Stomach (tissue), 9 donors: Measurements from ENCODE around the gene LBX2. TPM values are rescaled to one million over a fixed set of nuclear protein-coding genes. Genes with fewer than 3 reads are reported as not detected.
"Not testable (repeated sequence)": the region's sequence is repeated elsewhere in the genome, so short reads cannot be mapped to it uniquely, and the experiment has no call there.

Experiments
- DNase-seq, 2 donors: peaks; one replicate each; pipeline versions ENCODE4 v3.0.0 to v3.0.0-alpha.2; 2013 to 2019
- H3K27ac ChIP-seq, 5 donors: fragments of 200-600 bp in 4 of 5; sonication (generic) in 4 of 5; one replicate each; pipeline ENCODE4 v1.5.1; 2013 to 2019; ENCODE audit warnings: mild to moderate bottlenecking in 1 of 5, moderate library complexity in 1 of 5
- H3K27me3 ChIP-seq, 3 donors: fragments of 200-600 bp; sonication (generic); one replicate each; pipeline ENCODE4 v1.5.1; 2017 to 2019; ENCODE audit warnings: mixed run types in 1 of 3
- H3K36me3 ChIP-seq, 4 donors: fragments of 200-600 bp; sonication (generic); 1 replicate in 3 of 4; 2 replicates in 1 of 4; pipeline ENCODE4 v1.5.1; 2016 to 2019
- H3K4me1 ChIP-seq, 4 donors: fragments of 200-600 bp; sonication (generic); one replicate each; pipeline ENCODE4 v1.5.1; 2016 to 2019
- H3K4me3 ChIP-seq, 4 donors: fragments of 200-600 bp; sonication (generic) in 3 of 4; one replicate each; pipeline ENCODE4 v1.5.1; 2016 to 2019; ENCODE audit warnings: mild to moderate bottlenecking in 1 of 4
- H3K9me3 ChIP-seq, 4 donors: fragments of 200-600 bp; sonication (generic); one replicate each; pipeline ENCODE4 v1.5.1; 2016 to 2019
- EP300 ChIP-seq: sonication (generic); formaldehyde crosslinking; IDR thresholded peaks from one replicate; pipeline ENCODE4 v1.6.1; 2017; ENCODE audit warnings: antibody characterized with exemption
- POLR2A ChIP-seq, 4 donors: fragments of 450-650 bp; IDR thresholded peaks; one replicate each; pipeline ENCODE4 v1.6.1; 2016; ENCODE audit warnings: antibody characterized with exemption in 4 of 4, control low read depth in 2 of 4, mild to moderate bottlenecking in 1 of 4, moderate library complexity in 1 of 4
- POLR2AphosphoS5 ChIP-seq, 3 donors: sonication (generic); formaldehyde crosslinking; IDR thresholded peaks; one replicate each; pipeline ENCODE4 v1.6.1; 2016; ENCODE audit warnings: antibody characterized with exemption in 3 of 3
- WGBS, 5 donors: extraction: QIAGEN DNeasy Blood & Tissue Kit in 3 of 5; methylation state at CpG; one replicate each; pipeline versions ENCODE4 v1.1.5 to v1.1.7; 2013 to 2018; 5-methylcytosine and 5-hydroxymethylcytosine counted together
- intact Hi-C: fragments of 100-400 bp; cut with DNase I; formaldehyde crosslinking; loops from one replicate; pipeline ENCODE4 v1.15.1; 2023; ENCODE audit warnings: low total_unique reads
- polyA plus RNA-seq, 3 donors: library from polyadenylated mRNA; stranded (reverse); fragments of 200-250 nt; gene quantifications; one replicate each; pipeline ENCODE4 v1.2.3, GENCODE V29; 2013
- total RNA-seq, 5 donors: library from RNA; depleted of rRNA; stranded (reverse); fragments of >200 nt; gene quantifications; one replicate each; pipeline versions ENCODE4 v1.1.0 to v1.2.3, GENCODE V29; 2014 to 2016
- TF ChIP-seq, protein P1 (sequence below), 7 experiments: fragments of 450-650 bp in 4 of 7; fragments of 200-600 bp in 3 of 7; sonication (generic) in 3 of 7; IDR thresholded peaks; one replicate each; pipeline ENCODE4 v1.5.1; 2016 to 2019; ENCODE audit warnings: antibody characterized with exemption in 7 of 7, control low read depth in 2 of 7, mild to moderate bottlenecking in 1 of 7
- donor health status: healthy with polysubstance abuse.
- donor health status: Bipolar disorder and iron deficiency.
- donor health status: healthy.

LBX2 gene
- total and polyA plus RNA-seq, 8 donors, result 1.1 to 2.6 (median 1.2) TPM; not detected in 3

GRCh38 chr2:74459503-74460118, 39.8 kb downstream of the LBX2 start:
- H3K27ac ChIP-seq, result peak overlapping the region in 2 of 5 donors; percentile 97 to 99
- H3K9me3 ChIP-seq, DNase-seq, H3K27me3 ChIP-seq, intact Hi-C loops: not testable (repeated sequence)
- WGBS, 5 donors, result 65 to 73% (median 67%) methylated on average over 12 to 13 of the region's 13 CpGs
- H3K36me3 ChIP-seq, result peaks cover 5 to 25% (median 25%) of the 10 kb centered on the region in 4 donors
- peaks cover 42 to 65% (median 53%) of the 10 kb centered on the region in 4 donors for H3K4me1 ChIP-seq
- H3K4me3 ChIP-seq, result peak overlapping the region in 3 of 4 donors; percentile 71 to 81 (median 74)
- TF ChIP-seq POLR2AphosphoS5 (IDR thresholded peaks at IDR 0.05), result peak in 1 of 3 donors; percentile 3

GRCh38 chr2:74458938-74459363, 40.5 kb downstream of the LBX2 start:
- no peak for DNase-seq
- H3K27me3 ChIP-seq, result no peaks in the 10 kb centered on the region
- WGBS, 5 donors, result 2 to 4% (median 2%) methylated on average over 10 of the region's 10 CpGs
- TF ChIP-seq, protein P1, sequence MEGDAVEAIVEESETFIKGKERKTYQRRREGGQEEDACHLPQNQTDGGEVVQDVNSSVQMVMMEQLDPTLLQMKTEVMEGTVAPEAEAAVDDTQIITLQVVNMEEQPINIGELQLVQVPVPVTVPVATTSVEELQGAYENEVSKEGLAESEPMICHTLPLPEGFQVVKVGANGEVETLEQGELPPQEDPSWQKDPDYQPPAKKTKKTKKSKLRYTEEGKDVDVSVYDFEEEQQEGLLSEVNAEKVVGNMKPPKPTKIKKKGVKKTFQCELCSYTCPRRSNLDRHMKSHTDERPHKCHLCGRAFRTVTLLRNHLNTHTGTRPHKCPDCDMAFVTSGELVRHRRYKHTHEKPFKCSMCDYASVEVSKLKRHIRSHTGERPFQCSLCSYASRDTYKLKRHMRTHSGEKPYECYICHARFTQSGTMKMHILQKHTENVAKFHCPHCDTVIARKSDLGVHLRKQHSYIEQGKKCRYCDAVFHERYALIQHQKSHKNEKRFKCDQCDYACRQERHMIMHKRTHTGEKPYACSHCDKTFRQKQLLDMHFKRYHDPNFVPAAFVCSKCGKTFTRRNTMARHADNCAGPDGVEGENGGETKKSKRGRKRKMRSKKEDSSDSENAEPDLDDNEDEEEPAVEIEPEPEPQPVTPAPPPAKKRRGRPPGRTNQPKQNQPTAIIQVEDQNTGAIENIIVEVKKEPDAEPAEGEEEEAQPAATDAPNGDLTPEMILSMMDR (IDR thresholded peaks at IDR 0.05), result no peak
- no peak for TF ChIP-seq EP300
- TF ChIP-seq POLR2A (IDR thresholded peaks at IDR 0.05), result no peak
- TF ChIP-seq POLR2AphosphoS5 (IDR thresholded peaks at IDR 0.05), result no peak
- H3K9me3 ChIP-seq, result no peaks in the 10 kb centered on the region
- intact Hi-C loops, result no loop called here
- H3K4me3 ChIP-seq, result peak overlapping the region; percentile 67 to 81 (median 72)
- peaks cover 5 to 25% (median 25%) of the 10 kb centered on the region in 4 donors for H3K36me3 ChIP-seq
- H3K27ac ChIP-seq, result peak overlapping the region; percentile 69 to 99 (median 97)
- peaks cover 39 to 63% (median 49%) of the 10 kb centered on the region in 4 donors for H3K4me1 ChIP-seq

- peak within 1 kb of the TSS; percentile 93 to 99 (median 97) for H3K27ac ChIP-seq
- H3K4me1 ChIP-seq, result peaks cover 37 to 57% (median 44%) of the 10 kb centered on the region in 4 donors
- WGBS, 5 donors, result 0 to 1% (median 1%) methylated on average over 29 to 38 of the region's 38 CpGs
- no peaks in the 10 kb centered on the region for H3K9me3 ChIP-seq
- DNase-seq, result peak; percentile 100
- peak within 1 kb of the TSS; percentile 67 to 81 (median 72) for H3K4me3 ChIP-seq
- no peaks in the 10 kb centered on the region for H3K27me3 ChIP-seq
- TF ChIP-seq POLR2AphosphoS5 (IDR thresholded peaks at IDR 0.05), result peak; percentile 25 to 85 (median 81)
- TF ChIP-seq, protein P1 (IDR thresholded peaks at IDR 0.05), result no peak
- peak in 1 of 4 donors; percentile 77 for TF ChIP-seq POLR2A (IDR thresholded peaks at IDR 0.05)
- TF ChIP-seq EP300, result no peak
- H3K36me3 ChIP-seq, result peaks cover 5 to 25% (median 25%) of the 10 kb centered on the region in 4 donors
- intact Hi-C loops, result no loop called here
Measured at GRCh38 chr2:74458132-74458937, 41.1 kb downstream of the LBX2 start, which contains the start of gene WBP1. TSS of gene WBP1 (plus strand) at chr2:74458438. CDS start at chr2:74458603, 165 bp downstream.

DNA sequence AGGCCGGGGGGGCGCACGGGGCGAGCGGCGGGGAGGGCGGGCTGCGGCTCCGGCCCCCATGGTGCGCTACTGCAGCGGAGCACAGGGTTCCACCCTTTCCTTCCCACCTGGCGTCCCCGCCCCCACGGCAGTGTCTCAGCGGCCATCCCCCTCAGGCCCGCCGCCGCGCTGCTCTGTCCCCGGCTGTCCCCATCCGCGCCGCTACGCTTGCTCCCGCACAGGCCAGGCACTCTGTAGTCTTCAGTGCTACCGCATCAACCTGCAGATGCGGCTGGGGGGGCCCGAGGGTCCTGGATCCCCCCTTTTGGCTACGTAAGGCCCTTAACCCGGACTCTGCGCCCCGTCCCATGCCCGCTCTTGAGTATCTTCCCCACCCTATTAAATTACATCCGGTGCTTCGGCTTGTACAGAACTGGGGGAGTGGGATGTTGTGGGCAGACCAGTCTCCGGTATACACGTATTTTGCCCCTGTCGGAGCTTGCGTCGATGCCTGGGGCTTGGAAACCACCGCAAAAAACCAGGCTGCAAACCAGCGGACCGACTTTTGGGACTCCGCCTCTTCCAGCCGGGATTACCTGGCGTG, 41.8 kb downstream of the LBX2 start:
- DNase-seq, result peak; percentile 74 to 92
- WGBS, 5 donors, result 0 to 1% (median 1%) methylated on average over 14 to 46 of the region's 46 CpGs
- intact Hi-C loops, result no loop called here

More for the DNA sequence above, 41.8 kb downstream of the LBX2 start:
- TF ChIP-seq POLR2AphosphoS5 (IDR thresholded peaks at IDR 0.05), result peak in 2 of 3 donors; percentile 66 to 85
- no peak for TF ChIP-seq EP300
- TF ChIP-seq, protein P1 (IDR thresholded peaks at IDR 0.05), result no peak
- TF ChIP-seq POLR2A (IDR thresholded peaks at IDR 0.05), result peak in 2 of 4 donors; percentile 66 to 71
- peaks cover 5 to 21% (median 19%) of the 10 kb centered on the region in 4 donors for H3K36me3 ChIP-seq
- H3K27ac ChIP-seq, result peak overlapping the region; percentile 93 to 99 (median 97)
- H3K4me1 ChIP-seq, result peaks cover 37 to 50% (median 41%) of the 10 kb centered on the region in 4 donors
- peak overlapping the region; percentile 67 to 81 (median 72) for H3K4me3 ChIP-seq
- H3K9me3 ChIP-seq, result no peaks in the 10 kb centered on the region
- no peaks in the 10 kb centered on the region for H3K27me3 ChIP-seq
